ENCODE results near the gene GPC6. TPM values are rescaled to one million over a fixed set of nuclear protein-coding genes. Genes with fewer than 3 reads are reported as not detected.

GPC6 gene
- polyA plus RNA-seq, 1 donor from 2014 or later, result 9.0 TPM

DNA sequence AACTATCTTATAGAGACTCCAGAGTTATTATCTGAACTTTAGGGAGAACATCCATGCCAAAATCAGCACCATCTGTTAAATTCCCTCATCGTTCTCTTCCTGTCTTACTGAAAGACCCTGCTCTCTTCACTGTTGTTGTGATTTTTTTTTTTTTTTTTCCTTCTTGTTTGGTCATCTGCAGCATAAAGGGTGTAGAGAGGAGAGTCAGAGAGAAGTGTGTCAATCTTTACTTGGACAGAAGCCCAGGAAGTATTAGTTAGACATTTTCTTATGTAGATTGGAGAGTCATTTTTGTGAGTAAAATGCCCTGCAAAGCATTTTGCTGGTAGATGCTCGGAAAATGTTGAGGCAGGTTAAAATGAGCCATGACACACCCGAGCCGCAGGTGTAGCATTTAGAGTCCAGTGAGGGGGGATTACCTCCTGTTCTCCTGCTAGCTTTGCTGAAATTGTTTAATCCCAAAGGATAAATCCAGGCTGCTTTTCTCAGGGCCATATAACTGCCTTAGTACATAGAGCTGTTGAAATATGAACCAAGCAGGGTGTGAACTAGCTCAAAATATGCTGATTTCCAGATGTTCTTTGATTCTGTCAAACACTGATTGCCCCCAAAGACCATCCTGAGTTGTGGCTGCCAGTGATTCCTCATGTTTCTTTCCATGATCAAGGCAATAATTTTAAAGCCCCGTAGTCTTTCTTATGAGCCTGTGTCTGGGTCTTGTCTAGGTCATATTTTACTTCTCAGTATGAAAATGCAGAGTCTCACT lies 1109.3 kb downstream of the GPC6 start:
- Histone ChIP-seq H4K20me1 (ENCODE audit: insufficient read depth) (no peaks in the 10 kb centered on the region), H3K27ac (ENCODE audit: low read length) (no peak overlapping the region), H2AFZ (ENCODE audit: low read depth, low read length) (no peak overlapping the region), H3K9me3 (ENCODE audit: low read length) (no peaks in the 10 kb centered on the region), H3K4me2 (ENCODE audit: low read length) (no peak overlapping the region), H3K9ac (ENCODE audit: low read length) (no peak overlapping the region), H3K27me3 (ENCODE audit: insufficient read depth, low read depth, low read length) (no peaks in the 10 kb centered on the region), H3K36me3 (ENCODE audit: insufficient read depth, low read length) (no peaks in the 10 kb centered on the region), H3K9me2 (ENCODE audit: insufficient read depth, low read length) (no peaks in the 10 kb centered on the region), H3F3A (ENCODE audit: insufficient read depth, low read length, poor library complexity, severe bottlenecking) (no peaks in the 10 kb centered on the region), H3K4me3 (ENCODE audit: low read length) (no peak overlapping the region), H3K79me2 (replicated peaks; ENCODE audit: insufficient read depth, low read length) (no peaks in the 10 kb centered on the region)
- no peak for TF ChIP-seq TAF1 (IDR thresholded peaks at IDR 0.05; ENCODE audit: low read depth)
- TF ChIP-seq RAD21 (conservative IDR thresholded peaks at IDR 0.05), result no peak
- TF ChIP-seq, protein P1, sequence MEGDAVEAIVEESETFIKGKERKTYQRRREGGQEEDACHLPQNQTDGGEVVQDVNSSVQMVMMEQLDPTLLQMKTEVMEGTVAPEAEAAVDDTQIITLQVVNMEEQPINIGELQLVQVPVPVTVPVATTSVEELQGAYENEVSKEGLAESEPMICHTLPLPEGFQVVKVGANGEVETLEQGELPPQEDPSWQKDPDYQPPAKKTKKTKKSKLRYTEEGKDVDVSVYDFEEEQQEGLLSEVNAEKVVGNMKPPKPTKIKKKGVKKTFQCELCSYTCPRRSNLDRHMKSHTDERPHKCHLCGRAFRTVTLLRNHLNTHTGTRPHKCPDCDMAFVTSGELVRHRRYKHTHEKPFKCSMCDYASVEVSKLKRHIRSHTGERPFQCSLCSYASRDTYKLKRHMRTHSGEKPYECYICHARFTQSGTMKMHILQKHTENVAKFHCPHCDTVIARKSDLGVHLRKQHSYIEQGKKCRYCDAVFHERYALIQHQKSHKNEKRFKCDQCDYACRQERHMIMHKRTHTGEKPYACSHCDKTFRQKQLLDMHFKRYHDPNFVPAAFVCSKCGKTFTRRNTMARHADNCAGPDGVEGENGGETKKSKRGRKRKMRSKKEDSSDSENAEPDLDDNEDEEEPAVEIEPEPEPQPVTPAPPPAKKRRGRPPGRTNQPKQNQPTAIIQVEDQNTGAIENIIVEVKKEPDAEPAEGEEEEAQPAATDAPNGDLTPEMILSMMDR (IDR thresholded peaks at IDR 0.05; ENCODE audit: poor library complexity, severe bottlenecking), result no peak
- TF ChIP-seq, protein P2, sequence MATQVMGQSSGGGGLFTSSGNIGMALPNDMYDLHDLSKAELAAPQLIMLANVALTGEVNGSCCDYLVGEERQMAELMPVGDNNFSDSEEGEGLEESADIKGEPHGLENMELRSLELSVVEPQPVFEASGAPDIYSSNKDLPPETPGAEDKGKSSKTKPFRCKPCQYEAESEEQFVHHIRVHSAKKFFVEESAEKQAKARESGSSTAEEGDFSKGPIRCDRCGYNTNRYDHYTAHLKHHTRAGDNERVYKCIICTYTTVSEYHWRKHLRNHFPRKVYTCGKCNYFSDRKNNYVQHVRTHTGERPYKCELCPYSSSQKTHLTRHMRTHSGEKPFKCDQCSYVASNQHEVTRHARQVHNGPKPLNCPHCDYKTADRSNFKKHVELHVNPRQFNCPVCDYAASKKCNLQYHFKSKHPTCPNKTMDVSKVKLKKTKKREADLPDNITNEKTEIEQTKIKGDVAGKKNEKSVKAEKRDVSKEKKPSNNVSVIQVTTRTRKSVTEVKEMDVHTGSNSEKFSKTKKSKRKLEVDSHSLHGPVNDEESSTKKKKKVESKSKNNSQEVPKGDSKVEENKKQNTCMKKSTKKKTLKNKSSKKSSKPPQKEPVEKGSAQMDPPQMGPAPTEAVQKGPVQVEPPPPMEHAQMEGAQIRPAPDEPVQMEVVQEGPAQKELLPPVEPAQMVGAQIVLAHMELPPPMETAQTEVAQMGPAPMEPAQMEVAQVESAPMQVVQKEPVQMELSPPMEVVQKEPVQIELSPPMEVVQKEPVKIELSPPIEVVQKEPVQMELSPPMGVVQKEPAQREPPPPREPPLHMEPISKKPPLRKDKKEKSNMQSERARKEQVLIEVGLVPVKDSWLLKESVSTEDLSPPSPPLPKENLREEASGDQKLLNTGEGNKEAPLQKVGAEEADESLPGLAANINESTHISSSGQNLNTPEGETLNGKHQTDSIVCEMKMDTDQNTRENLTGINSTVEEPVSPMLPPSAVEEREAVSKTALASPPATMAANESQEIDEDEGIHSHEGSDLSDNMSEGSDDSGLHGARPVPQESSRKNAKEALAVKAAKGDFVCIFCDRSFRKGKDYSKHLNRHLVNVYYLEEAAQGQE (IDR thresholded peaks at IDR 0.05; ENCODE audit: borderline replicate concordance), result no peak
- TF ChIP-seq MXI1 (conservative IDR thresholded peaks at IDR 0.05; ENCODE audit: poor library complexity, severe bottlenecking), result no peak
- no peak for TF ChIP-seq SMC3 (conservative IDR thresholded peaks at IDR 0.05; ENCODE audit: poor library complexity)
- no peak for TF ChIP-seq EP300 (conservative IDR thresholded peaks at IDR 0.05; ENCODE audit: poor library complexity, severe bottlenecking)
- no peak for TF ChIP-seq EZH2 (IDR thresholded peaks at IDR 0.05; ENCODE audit: borderline replicate concordance, insufficient read depth, low read length, poor library complexity, severe bottlenecking)
- no peak for TF ChIP-seq POLR2AphosphoS5 (IDR thresholded peaks at IDR 0.05)

DNA sequence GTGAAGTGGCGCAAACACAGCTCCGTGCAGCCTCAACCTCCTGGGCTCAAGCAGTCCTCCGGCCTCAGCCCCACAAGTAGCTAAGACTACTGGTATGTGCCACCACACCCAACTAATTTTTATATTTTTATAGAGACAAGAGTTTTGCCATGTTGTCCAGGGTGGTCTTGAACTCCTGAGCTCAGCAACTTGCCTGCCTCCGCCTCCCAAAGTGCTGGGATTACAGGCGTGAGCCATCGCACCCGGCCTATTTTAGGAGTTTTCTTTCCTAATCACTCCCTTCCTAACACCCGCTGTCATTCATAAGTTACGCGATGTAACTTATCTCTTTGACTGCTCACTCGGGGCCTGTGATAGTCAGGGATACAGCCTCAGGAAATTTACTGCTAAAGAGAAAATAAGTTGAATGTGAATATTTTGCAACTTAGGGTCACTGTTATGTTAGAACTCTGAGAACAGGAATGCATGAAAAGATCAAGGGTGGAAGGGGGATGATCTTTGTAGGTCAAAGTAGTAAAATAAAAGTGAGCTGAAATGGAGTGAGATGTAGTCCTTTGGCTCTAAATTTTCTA lies 1112.6 kb downstream of the GPC6 start:
- H3K9ac ChIP-seq (ENCODE audit: low read length), result no peak overlapping the region
- no peaks in the 10 kb centered on the region for H3K36me3 ChIP-seq (ENCODE audit: insufficient read depth, low read length)
- H3K9me3 ChIP-seq (ENCODE audit: low read length), result no peaks in the 10 kb centered on the region
- TF ChIP-seq SMC3 (conservative IDR thresholded peaks at IDR 0.05; ENCODE audit: poor library complexity) (no peak), RAD21 (conservative IDR thresholded peaks at IDR 0.05) (no peak), EP300 (conservative IDR thresholded peaks at IDR 0.05; ENCODE audit: poor library complexity, severe bottlenecking) (no peak), MXI1 (conservative IDR thresholded peaks at IDR 0.05; ENCODE audit: poor library complexity, severe bottlenecking) (no peak), TAF1 (IDR thresholded peaks at IDR 0.05; ENCODE audit: low read depth) (no peak), POLR2AphosphoS5 (IDR thresholded peaks at IDR 0.05) (no peak), EZH2 (IDR thresholded peaks at IDR 0.05; ENCODE audit: borderline replicate concordance, insufficient read depth, low read length, poor library complexity, severe bottlenecking) (no peak)
- TF ChIP-seq, protein P1 (IDR thresholded peaks at IDR 0.05; ENCODE audit: poor library complexity, severe bottlenecking), result no peak
- TF ChIP-seq, protein P2 (IDR thresholded peaks at IDR 0.05; ENCODE audit: borderline replicate concordance), result no peak
- no peak overlapping the region for H3K27ac ChIP-seq (ENCODE audit: low read length)
- no peaks in the 10 kb centered on the region for H3K79me2 ChIP-seq (replicated peaks; ENCODE audit: insufficient read depth, low read length)
- no peaks in the 10 kb centered on the region for H3F3A ChIP-seq (ENCODE audit: insufficient read depth, low read length, poor library complexity, severe bottlenecking)
- no peaks in the 10 kb centered on the region for H4K20me1 ChIP-seq (ENCODE audit: insufficient read depth)
- no peaks in the 10 kb centered on the region for H3K27me3 ChIP-seq (ENCODE audit: insufficient read depth, low read depth, low read length)
- H3K4me2 ChIP-seq (ENCODE audit: low read length), result no peak overlapping the region
- H2AFZ ChIP-seq (ENCODE audit: low read depth, low read length), result no peak overlapping the region
- no peaks in the 10 kb centered on the region for H3K9me2 ChIP-seq (ENCODE audit: insufficient read depth, low read length)
- H3K4me3 ChIP-seq (ENCODE audit: low read length), result no peak overlapping the region

Measured in neural cell (in vitro differentiated cells).